Ramos (cell line): ENCODE data around the gene IP6K2.

Experiments
- in situ Hi-C: fragments of 300-500 bp; cut with MboI; formaldehyde crosslinking; loops from one replicate; pipeline ENCODE4 v1.14.3; 2022; ENCODE audit warnings: low sequenced_read_pairs; ENCODE audit not compliant: unreplicated experiment

Gene IP6K2

DNA sequence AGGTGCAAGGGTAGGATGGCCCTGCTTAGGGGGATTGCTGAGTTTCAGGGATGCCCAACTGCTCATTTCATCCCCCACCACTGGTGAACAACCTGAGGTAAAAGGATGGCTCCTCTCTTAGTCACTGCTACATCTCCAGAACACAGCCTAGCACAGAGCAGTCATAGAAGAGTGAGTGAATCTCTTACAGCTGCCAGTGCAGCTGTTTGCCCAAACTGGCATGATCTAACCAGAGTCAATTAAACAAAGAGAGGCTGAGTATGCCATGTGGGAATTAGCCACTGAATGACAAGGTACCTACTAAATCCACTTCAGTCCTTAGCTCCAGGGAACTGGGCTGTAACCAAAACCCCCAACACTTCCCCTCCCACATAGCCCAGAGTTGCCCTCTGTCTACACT lies 24.5 kb downstream of the IP6K2 start:
- in situ Hi-C loops = no loop called here

DNA sequence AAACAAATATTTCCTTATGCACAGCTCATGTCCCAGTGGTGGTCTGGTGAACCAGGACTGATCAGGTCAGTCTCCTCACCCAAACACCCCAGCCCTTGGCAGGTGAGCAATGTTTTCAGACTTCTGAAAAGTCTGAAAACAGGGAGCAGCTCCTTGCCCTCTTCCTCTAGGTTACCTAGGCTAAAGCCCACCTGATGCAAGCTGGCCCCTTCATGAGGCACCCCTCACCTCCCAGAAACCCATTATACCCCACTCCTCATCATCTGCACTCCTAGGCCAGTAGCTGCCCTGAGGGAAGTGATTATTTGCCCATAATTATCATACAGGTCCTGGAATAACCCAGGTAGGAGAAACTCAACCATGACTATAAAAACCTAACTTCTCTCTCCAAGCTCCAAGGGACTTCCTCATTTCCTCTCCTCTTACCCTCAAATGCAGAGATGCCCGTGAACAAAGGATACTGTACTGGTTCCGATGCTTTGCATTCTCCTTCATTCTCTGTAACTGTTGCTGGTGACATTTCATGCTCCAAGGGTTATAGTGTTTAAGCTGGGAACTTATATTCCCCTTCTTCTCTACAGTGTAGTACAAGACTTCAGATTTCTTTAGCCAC lies 26.1 kb downstream of the IP6K2 start:
- in situ Hi-C loops = no loop called here

GRCh38 chr3:48689384-48689783 lies 27.6 kb downstream of the IP6K2 start:
- in situ Hi-C loops = no loop called here

GRCh38 chr3:48688737-48689075 lies 28.3 kb downstream of the IP6K2 start:
- in situ Hi-C loops = no loop called here

DNA sequence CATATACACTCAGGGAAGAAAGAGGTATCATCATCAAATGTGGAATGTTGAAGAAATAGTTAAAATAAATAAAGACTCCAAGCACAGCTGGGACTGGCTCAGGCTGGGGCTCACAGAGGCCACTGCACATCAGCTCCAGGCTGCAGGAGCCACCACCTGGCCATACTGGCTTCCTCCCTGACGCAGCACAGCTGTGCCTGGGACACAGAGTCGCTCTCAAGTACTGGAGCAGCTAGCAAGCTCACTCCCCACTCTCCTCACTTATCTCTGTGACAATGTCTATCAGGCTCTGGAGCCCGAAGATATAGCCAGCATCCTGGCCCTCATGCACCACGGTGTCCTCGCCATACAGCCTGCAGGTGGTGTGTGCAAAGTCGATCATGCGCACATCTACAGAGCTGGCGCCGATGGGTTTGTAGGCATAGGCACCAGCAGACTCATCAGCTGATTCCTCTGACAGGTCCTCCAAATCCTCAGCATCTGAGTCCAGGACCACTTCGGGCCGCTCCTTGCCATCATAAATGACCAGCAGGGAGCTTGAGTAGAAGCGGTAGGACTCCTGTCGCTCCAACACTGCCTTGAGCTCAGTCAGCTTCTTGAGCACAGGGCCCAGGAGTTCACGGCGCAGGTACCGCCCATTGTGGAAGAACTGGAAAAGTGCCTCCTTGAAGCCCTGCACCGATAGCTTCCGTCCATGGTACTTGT lies 28.8 kb downstream of the IP6K2 start:
- in situ Hi-C loops = no loop called here

GRCh38 chr3:48687220-48687678 lies 29.8 kb downstream of the IP6K2 start:
- in situ Hi-C loops = no loop called here

DNA sequence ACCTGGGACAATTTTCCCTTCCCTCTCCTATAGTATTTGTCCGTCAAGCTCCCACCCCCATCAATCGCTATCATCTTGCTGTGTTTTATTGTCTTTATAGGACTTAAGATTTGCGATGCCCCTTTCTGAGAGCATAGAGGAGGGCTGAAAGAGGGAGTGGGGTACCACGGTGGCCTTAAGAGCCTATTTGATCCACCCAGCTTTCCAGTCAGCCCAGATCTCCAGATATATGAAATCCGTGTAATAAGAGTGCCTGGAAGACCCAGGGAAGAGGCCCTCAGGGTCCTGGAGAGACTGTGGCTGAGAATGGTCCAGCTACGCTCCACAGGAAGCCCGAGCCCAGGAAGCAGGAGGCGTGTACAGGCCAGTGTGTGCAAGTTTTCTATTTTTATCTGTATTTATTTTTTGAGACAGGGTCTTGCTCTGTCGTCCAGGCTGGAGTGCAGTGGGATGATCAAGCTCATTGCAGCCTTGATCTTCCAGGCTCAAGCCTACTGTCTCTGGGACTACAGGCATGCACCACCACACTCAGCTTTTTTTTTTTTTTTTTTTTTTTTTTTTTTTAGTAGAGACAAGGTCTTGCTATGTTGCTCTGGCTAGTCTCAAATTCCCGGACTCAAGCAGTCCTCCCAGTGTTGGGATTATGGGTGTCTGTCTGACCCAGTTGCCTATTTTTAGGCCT lies 30.3 kb downstream of the IP6K2 start:
- in situ Hi-C loops = no loop called here

DNA sequence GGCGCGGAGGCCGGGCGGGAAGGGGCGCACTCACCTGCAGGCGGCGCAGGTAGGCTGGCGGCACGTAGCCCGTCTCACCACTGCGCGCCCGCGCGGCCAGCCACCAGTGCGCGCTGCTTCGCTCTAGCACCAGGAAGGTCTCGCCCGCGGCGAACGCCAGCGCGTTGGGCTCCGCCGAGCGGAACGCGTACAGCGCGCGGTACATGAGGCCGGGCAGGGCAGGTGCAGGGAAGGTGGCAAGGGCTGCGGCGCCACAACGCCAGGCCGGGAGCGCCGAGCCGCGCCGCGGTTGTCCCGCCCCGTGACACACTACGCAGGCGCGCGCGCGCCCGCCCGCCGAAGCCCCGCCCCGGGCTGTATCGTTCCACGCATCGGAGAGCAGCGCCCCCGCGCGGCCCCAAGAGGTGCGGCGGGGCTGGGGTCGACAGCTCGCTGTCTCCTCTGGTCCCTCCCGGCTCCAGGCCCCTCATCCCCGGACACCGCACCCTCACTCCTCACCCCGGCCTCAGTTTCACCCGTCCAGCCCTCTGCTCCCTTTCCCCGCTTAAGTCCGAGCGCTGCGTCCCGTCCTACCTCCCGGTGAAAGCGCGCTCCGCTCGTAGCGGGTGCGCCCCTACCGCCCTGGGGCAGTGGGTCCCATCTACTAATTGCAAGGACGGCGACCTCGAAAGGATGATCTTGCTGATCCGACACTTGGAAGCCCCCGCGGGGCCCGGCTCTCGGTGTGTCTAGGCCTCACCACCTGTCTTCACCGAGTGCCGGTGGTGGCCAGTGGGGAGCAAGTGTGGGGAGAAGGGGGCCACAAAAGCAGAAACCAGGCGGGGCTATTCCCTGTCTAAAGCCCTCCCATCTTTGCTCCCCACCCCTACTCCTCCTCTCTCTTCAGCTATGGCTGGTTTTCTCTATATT lies 31.2 kb downstream of the IP6K2 start, which contains the start of gene NCKIPSD:
TSS of gene NCKIPSD (minus strand) at position 313 of the 909 bp plus-strand sequence. CDS start at position 205, 108 bp downstream.
- in situ Hi-C loops = no loop called here

GRCh38 chr3:48685293-48685602 lies 31.8 kb downstream of the IP6K2 start:
- in situ Hi-C loops = no loop called here

- in situ Hi-C loops = no loop called here
Observed at GRCh38 chr3:48684480-48685143, 32.4 kb downstream of the IP6K2 start.

- in situ Hi-C loops = no loop called here
Observed at GRCh38 chr3:48684054-48684349, 33.0 kb downstream of the IP6K2 start.

- in situ Hi-C loops = no loop called here
Observed at GRCh38 chr3:48682786-48683185, 34.2 kb downstream of the IP6K2 start.

DNA sequence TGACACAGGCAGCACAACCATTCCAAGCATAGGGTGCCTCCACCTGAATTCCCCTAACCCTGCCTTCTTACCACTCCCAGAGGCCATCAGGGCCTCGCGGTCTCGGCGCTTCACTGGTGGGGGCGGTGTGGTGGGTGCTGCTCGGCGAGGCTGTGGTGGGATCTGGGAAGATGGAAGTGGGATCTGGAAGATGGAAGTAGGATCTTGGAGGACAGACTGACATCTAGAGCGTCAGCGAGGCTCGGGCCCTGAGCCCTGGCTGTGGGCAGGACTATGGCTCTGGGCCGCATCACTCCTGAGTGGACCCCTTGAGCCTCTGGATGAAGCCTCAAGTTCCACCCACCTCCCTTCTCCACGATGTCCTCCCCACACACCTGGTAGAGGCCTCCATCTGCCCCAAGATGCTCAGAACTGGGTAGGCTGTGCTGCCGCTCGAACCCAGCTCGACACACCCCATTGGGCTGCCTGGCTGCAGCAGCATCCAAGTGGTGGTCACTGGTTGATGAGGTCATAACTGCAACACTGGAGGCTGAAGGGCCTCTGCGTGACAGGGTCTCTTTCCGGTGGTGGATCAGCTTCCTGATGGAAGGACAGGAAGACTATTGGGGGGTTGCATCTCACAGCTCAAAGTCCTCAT lies 34.9 kb downstream of the IP6K2 start:
- in situ Hi-C loops = no loop called here

DNA sequence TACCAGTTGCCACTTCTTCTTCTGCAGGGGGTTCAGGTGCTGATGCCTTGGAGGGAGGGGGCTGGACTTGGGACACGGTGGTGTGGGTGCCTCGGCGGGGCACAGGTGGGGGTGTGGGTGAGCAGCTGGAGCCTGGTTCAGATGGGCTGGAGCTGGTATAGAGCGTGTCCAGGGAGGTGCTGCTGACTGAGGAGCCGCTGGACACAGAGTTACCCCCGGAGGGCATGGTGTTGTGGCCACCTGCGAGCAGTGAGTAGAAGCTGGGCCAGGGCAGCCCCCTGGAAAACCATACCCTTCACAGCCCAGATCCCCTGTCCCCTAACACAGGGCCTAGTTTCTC lies 35.5 kb downstream of the IP6K2 start:
- in situ Hi-C loops = no loop called here

DNA sequence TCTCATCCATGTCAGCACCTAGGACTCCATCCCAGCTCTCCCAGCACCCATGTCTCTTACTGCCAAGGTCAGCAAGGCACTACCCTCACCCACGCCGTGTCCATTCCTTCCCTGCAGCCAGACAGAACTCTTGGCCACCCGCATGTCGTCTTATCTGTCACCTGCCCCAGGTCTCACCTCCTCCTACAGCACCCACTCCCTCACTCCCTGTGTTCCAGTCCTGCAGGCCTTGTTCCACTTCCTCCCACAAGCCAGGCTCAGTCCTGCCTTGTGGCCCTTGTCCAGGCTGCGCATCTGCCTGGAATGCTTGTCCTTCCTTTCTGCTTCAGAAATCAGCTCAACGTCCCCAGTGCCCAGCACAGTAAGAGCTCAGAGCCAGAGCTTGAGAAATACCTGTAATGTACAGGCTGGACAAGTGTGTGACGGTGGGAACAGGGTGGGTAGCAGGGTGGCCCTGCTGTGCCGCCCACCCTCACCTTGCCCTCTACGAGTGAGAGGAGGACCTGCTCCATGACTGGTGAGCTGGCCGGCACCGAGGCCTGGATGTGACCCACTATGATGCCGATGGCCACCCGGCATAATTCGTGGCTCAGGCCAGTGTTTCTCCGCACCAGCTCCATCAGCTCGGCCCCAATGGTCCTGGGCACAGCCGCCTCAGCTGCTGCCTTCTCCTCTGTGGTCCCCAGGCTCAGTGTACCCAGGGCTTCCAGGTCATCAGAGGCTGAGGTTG lies 36.0 kb downstream of the IP6K2 start:
- in situ Hi-C loops = no loop called here

- in situ Hi-C loops = no loop called here
Observed at GRCh38 chr3:48679411-48680391, 37.3 kb downstream of the IP6K2 start.

DNA sequence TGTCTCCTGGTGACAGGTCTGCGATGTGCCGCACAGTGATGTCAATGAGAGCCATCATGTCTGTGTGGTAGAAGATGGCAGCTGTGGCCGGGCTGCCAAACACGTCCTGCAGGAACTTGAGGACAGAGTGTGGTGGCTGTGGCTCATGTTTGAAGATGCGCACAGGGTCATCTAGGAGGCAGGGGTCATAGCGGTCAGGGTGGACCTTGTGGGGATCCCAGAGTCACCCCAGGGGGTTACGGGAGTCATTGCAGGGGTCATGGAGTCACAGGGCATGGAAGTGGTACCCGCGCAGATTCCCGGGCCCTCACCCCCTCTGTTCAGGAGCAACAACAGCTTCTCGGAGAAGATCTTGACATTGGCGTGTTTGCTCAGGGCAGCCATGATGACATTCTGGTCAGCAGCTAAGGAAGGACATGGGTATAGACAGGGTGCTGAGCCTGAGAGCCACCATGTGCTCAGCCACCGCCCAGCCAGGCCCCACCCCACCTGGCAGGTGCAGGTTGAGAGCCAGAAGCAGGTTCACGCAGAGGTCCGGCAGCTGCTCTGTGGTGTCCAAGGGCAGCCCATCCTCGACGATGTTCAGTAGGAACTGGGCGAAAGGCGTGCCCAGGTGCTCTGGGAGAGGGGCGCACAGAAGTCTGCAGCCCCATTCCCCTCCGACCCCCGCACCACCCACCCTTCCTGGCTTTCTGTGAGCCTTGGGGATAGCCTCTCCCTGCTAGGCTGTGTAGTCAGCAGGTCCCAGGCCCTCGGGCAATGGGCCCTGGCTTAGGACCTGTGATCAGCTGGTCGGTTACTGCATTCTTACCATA lies 38.2 kb downstream of the IP6K2 start:
- in situ Hi-C loops = no loop called here
